CD4-positive, alpha-beta T cell treated with Interferon gamma for 1 hour (primary cell): ENCODE data around the gene ZFP30.
"Not testable (repeated sequence)": the region's sequence is repeated elsewhere in the genome, so short reads cannot be mapped to it uniquely, and the experiment has no call there.

Experiments used
- DNase-seq: peaks from one replicate; pipeline ENCODE4 v3.0.0-alpha.2; 2020

The ZFP30 gene

DNA sequence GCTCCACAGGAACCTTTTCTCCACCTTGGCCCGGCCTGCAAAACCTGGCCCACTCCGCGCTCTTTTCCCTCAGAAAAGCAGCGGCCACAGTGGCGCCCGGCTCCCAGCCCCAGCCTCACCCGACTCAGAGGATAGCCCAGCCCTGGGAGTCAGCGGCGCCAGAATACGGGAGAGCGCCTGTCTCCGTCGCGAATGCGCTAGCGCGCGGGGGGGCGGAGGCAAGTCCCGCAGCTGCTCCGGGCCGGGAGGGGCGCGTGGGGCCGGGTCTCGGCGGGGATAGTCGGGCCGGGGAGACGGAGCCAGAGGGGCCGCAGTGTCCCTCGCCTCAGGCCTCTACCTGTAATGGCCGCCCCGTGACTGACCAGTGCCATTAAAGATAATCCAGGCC is at the start of gene ZFP30:
Gene ZFP30 (minus strand): TSS at position 165 of the 388 bp plus-strand sequence. CDS start 7,643 bp downstream, outside the sequence.
- peak; percentile 71 for DNase-seq

DNA sequence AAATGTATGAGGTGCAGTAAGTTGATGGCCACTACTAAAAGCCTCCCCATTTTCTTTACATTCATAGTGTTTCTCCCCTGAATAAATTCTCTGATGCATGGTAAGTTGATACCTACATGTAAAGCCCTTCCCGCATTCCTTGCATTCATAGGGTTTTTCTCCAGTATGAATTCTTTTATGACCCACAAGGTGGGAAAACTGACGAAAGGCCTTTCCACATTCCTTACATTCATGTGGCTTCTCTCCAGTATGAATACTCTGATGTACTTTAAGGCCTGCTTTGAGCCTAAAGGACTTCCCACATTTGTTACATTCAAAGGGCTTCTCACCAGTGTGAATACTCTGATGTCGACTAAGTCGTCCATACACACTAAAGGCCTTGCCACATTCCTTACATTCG is 43.8 kb upstream of the ZFP30 start:
- no peak for DNase-seq

DNA sequence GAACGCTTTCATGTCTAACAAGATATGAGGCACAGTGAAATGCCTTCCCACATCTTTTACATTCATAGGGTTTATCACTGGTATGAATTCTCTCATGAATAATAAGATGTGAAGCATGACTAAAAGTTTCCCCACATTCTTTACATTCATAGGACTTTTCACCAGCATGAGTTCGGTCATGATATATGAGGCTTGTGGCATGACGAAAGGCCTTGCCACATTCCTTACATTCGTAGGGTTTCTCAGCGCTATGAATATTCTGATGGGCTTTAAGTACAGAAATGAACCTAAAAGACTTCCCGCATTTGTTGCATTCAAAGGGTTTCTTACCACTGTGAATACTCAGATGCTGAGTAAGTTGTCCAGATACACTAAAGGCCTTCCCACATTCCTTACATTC is 43.0 kb upstream of the ZFP30 start:
- DNase-seq = no peak

DNA sequence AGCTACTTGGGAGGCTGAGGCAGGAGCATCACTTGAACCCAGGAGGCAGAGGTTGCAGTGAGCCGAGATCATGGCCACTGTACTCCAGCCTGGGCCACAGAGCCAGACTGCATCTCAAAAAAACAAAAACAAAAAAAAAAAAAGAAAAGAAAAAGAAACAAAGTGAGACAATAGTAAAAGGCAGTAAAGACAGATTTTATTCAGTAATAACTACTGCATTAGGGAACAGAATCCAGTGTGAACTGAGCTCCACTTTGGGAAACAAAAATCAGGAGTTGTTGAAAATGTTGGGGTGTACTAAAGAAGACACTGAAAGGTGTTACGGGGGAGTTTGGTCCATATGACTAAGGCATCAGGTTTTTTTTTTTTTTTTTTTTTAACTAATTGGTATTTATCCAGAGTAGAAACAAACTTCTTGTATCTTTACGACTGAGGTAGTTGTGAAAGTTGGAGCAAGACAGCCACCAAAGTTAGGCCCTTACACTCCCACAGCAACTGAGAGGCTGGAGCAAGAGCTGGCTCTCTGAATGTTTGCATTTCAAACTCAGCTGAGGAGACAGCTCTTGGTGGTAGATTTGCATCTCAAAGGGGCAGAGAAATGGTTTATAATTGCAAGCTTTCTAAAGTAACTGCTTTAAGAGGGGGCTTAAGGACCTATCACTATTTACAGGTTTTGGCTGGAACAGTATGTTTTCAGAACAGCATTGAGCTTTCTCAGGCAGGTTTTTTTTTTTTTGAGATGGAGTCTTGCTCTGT is 40.1 kb upstream of the ZFP30 start:
- no peak for DNase-seq

DNA sequence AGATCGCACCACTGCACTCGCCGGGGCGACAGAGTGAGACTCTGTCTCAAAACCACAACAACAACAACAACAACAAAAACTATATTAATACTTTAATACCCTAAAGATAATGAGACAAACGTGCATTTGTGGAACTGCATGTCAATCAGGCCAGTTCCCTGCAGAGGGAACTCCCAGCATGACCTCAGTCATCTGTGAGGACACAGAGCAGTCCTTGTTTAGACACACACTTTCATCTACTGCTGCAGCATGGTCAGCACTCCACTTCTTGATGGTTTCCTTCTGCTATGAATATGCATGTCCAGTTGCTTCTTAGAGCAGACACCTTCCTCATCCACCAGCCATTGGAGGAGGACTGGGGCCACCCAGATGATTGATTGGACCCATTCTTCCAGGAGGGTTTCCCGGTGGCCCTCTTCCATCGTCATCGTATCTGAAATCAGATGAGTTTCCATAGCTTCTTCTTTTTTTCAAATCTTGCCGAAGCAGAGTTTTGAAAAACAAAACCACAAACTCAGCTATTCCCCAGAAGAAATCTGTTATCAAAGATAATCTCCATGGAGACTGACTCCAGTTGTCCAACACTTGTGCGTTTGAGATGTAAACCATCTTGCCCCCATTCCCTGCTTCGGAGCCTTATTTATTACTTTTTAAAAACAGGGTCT is 37.8 kb upstream of the ZFP30 start:
- DNase-seq = no peak

DNA sequence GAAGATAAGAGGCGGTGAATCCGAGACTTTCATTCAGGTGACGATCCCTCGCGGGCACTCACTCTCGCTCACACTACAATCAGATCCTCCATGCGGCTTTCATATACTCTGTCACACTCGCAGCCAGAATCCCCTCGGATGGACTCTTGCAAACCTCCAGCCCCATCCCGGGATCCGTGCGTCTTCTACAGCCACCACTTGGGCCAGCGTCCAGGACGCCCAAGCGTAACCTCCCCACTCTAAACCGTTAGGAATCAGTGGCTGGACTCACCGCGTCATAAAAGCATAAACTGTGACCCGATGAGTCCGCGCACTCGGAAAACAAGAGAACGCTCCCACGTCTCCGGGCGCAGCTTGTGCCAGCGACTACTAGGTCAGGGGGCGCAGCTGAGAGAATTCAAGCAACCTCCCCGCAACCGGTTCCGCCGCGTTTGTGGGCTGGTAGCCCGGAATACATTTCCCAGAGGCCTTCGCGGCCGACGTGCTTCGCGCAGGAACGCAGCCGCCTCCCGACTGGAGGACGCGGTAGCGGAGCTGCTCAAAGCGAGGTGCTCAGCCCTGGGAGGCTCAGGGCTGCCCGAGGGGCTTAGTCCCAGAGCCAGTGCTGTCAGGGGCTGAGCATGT is 36.7 kb upstream of the ZFP30 start:
- peak; percentile 84 for DNase-seq

DNA sequence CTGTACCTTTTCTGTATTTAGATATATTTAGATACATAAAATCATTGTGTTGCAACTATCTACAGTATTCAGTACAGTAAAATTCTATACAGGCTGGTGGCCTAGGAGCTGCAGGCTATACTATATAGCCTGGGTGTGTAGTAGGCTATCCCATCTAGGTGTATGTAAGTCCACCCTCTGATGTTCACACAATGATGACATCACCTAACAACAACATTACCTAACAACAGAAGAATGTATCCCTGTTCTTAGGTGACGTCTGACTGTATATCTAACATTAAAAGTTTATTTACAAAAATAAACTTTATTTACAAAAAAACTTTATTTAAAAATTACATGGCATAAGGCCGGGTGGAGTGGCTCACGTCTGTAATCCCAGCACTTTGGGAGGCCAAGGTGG is 28.3 kb upstream of the ZFP30 start:
- no peak for DNase-seq

DNA sequence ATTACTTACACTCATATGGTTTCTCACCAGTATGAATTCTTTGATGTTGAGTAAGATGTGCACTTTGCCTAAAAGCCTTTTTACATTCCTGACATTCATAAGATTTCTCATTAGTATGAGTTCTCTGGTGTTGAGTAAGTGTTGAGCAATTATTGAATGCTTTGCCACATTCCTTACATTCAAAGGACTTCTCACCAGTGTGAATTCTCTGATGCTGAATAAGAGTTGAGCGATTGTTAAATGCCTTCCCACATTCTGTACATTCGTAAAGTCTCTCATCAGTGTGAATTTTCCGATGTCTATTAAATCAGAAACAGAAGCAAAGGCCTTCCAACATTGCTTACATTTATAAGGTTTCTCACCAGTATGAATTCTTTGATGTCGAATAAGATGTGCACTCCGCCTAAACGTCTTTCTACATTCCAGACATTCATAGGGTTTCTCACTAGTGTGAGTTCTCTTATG is 14.2 kb upstream of the ZFP30 start:
- DNase-seq = no peak

DNA sequence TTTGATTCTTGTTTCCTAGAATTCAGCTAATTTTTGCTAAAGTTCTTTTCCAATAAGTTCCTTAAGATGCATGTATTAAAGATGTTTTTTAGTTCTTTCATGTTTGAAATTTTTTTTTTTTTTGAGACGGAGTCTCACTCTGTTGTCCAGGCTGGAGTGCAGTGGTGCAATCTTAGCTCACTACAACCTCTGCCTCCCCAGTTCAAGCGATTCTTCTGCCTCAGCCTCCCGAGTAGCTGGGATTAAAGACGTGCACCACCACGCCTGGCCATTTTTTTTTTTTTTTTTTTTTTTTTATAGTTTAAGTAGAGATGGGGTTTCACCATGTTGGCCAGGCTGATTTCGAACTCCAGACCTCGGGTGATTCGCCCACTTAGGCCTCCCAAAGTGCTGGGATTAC is 1.9 kb upstream of the ZFP30 start:
- DNase-seq = not testable (repeated sequence)

DNA sequence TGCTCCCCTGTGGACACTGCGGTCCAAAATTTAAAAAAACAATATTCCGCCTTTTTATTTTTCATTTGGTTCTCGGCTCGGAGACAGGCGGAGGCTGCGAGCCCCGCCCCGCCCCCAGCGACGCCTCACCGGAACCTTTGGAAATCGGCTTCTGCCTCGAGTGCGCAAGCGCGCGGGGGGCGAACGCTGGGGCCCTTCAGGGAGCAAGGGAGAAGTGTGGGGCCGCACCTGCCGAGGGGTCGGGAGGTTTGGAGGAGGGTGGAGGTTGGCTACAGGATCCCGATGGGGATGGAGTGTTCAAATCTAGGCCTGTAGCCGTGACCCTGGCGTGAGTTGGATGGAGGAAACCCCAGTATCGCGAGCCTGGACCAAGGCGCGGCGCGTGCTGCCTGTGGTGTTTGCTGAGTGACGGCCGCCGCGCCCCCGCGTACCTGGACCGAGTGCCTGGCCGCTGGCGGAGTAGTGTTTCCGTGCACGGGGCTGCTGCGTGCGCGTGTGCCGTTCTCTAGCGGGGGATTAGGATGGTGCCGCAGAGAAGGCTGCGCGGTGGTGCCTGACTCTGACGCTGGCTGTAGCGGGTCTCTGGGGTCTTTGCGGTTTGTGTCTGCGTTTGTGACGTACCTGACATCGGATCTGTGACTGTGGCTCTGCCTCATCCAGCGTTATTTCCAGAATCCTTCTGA is 565 bp upstream of the ZFP30 start:
- peak; percentile 80 for DNase-seq

DNA sequence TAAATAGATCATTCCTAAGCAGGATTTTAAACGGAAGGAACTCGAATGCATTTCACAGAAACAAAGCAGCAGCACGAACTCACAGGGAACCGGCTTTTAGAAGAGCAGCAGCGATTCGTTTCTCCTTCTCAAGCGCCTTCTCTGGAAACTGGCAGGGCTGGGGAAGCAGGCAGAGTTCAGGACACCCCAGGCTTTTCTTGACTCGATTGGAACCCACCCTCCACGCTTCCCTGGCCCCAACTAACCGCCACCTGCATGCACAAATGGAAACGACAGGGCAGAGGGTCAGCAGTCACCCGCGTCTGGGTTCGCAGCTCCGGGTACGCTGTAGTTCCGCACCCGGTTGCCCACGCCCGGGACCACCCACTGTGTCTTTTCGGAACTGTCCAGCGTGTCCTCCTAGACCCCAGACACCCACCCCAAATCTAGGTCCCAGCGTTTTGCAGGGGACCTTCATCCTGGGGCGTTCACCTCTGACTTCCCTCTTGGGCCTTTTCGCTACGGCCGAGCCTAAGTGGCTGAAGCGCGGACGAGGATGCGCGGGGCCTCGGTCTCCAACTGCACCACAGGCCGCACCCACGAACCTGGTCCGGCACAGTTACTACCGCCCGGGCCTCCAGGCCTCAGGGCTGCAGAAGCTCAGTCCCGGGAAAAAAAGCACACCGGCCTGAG is 500 bp downstream of the ZFP30 start:
- DNase-seq = peak; percentile 14

DNA sequence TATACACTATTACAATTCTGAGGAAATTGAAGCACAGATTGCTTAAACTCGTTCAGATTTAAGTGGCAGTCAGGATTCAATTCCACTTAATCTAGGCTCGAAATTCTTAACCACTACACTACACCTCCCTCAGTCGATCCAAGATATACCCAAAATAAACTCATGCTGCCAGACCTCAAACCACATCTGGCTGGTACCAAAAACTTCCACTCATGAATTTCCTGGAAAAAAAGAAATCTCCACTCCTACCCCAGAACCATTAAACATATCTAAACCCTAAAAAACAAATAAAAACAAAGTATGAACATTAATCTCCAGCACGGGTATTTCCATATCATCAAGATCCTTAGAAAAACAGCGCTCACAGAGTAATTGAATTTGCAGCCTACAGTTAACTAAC is 1.1 kb downstream of the ZFP30 start:
- DNase-seq = no peak

DNA sequence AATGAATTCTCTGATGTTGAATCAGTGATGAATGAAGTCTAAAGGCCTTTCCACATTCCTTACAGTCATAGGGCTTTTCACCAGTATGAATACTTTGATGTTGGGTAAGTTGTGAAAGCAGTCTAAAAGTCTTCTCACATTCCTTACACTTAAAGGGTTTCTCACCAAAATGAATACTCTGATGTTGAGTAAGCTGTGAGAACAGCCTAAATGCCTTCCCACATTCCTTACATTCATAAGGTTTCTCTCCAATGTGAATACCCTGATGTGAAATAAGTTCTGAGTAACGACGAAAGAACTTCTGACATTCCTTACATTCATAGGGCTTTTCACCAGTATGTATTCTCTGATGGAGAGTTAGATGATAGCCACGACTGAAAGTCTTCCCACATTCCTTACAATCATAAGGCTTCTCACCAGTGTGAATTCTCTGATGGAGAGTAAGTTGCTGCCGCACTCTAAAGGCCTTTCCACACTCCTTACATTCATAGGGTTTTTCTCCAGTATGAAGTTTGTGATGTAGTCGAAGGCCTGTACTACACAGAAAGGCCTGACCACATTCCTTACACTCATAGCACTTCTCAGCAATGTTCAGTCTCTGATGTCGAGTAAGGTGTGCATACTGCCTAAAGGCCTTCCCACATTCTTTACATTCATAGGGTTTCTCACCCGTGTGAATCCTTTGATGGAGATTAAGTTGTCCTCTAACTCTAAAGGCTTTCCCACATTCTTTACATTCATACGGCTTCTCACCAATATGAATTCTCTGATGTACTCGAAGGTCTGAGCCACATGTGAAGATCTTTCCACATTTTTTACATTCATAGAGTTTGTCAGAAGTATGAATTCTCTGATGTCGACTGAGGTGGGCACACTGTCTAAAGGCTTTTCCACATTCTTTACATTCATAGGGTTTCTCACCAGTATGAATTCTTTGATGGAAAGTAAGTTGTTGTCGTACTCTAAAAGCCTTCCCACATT is 19.9 kb downstream of the ZFP30 start:
- DNase-seq = no peak

DNA sequence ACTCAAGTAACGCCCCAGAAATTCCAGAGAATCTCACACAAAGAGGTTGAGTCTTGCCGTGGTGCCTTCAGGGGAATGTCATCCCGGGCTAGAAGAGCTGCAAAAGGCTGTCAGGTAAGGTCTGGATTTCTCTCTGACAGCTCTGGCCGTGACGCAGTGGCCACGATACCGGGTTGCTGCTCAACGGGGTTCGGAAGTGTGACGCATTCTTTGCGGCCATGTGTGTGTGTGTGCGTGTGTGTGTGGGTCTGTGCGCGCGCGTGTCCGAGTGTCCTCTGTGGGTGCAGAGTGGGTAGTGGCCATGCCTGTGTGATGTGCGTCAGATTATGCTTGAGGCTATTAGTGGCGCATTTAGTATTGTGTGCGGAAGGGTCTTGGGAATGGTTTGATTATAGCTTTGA is 60.3 kb downstream of the ZFP30 start:
- peak; percentile 81 for DNase-seq

DNA sequence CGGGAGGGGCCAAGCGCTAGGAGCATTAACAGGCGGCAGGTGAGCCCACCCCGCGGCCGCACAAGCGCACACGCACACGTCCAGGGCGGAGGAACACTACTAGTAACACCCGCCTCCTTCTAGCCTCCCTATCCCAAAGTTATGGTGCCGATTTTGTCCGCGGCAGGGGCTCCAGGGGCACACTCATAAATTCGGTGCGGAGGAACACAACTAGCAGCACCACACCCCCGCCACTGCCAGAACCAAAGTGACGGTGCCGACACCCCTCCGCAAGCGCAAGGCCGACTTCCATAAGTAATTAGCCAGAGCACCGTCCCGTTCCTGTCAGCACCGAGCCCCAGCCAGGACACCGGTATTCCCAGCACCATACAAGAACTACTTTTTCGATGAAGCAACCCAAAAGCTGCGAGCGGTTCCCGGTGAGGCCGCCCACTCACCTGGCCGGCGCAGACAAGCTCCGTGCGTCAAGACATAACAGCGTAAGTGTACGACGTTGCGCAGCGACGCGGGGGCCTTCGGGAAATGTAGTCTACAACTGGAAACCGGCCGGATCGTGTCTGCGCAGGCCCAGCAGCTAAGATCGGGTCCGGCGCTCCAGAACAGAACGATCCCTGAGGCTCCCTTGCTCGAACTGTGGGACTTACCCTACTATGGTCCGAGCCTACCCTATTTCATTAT is 60.8 kb downstream of the ZFP30 start, which contains the start of the genes ZNF540 and ZNF571:
Gene ZNF540 (plus strand): TSS at position 573 of the 678 bp plus-strand sequence. CDS start 3,572 bp downstream, outside the sequence.
Gene ZNF571 (minus strand): TSS at position 489 of the 678 bp plus-strand sequence. CDS start 8,116 bp downstream, outside the sequence.
- DNase-seq = peak; percentile 92

DNA sequence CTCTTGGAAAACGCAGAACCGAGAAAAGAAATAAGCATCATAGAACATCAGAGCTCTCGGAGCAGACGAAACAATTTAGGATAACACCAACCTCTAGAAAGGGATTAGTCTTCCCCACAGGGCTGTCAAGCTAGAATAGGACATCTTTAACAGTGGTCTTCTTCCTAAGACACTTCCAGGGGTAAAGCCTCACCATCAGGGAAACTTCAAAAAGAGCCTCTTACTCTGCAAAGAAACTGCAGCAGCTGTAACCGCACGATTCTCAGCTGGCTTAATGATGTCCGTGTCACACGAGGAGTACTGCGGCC is 61.3 kb downstream of the ZFP30 start:
- DNase-seq = no peak

DNA sequence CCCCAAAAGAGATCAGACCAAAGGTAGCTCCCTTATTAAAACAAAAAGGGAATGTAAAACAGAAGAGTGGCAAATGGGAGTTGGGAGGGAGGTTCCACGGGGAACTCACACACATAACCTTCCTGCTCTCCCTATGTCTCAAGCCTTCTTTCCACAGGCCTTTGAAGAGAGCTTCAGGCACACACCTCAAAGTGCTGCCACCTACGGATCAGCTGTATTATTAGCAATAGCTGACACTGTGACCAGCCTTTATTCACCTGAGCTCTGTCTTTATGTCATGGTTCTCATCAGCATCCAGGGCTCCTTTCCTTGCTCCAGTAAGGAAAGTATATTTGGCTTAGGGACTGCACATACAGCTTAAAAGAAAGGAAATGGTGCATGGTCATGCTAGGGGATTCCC is 71.9 kb downstream of the ZFP30 start:
- DNase-seq = no peak

DNA sequence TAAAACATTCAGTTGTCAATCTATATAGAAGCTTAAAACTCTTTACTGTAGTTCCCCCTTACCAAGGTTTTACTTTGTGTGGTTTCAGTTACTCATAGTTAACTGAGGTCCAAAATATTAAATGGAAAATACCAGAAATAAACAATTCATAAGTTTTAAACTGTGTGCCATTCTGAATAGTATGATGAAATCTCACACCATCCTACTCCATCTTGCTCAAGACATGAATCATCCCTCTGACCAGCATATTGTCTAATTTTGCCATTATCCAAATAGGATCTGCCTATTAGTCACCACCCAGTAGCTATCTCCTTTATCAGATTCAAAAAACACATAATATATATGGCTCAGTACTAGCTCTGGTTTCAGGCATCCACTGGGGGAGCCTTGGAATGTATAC is 83.1 kb downstream of the ZFP30 start:
- DNase-seq = no peak

DNA sequence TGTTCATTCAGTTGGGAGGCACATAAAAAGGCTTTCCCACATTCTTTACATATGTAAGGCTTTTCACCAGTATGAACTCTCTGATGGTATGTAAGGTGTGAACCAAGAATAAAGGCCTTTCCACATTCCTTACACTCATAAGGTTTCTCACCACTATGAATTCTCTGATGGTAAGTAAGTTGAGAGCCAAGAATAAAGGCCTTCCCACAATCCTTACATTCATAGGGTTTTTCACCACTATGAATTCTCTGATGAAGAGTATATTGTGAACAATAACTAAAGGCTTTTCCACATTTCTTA is 89.9 kb downstream of the ZFP30 start:
- DNase-seq = no peak

DNA sequence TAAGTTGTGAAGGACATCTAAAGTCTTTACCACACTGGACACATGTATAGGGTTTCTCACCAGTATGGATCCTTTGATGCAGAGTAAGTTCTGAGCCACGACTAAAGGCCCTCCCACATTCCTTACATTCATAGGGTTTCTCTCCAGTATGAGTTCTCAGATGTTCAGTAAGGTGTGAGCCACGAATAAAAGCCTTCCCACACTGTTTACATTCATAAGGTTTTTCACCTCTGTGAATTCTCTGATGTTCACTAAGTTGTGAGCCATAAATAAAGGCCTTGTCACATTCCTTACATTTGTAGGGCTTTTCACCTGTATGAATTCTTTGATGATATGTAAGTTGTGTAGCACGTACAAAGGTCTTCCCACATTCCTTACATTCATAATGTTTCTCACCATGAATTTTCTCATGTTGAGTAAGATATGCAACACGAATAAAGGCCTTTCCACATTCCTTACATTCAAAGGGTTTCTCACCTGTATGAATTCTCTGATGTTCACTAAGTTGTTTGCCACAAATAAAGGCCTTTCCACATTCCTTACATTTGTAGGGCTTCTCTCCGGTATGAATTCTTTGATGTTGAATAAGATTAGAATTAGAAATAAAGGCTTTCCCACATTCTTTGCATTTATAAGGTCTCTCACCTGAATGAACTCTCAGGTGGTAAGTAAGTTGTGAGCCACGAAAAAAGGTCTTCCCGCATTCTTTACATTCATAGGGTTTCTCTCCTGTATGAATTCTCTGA is 90.5 kb downstream of the ZFP30 start:
- DNase-seq = no peak
